Measurements from ENCODE around the gene RGS1. TPM values are rescaled to one million over a fixed set of nuclear protein-coding genes. Genes with fewer than 3 reads are reported as not detected.

Gene RGS1
- total RNA-seq, 1 donor from 2014 or later = not detected

DNA sequence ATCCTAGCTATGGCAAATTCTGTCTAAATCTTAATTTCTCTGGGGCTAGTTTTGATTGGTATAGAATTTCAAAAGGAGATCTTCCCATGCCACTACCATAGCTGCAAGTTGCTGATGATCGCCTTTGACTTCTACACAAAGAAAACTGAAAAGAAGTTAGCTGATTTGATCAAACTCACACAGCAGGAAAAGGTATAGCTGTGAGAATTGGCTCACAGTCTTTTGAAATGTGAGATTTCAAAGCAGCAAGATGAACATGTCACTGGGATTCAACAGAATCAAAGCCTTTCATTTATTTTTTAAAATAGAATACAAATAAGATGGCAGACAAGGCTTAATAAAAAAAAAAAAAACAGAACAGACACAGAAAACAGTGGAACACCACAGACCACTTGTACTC lies 7.5 kb upstream of the RGS1 start:
- H3K4me3 Mint-ChIP-seq (ENCODE audit: unreplicated experiment) = no peak overlapping the region
- no peak overlapping the region for H3K27ac Mint-ChIP-seq (ENCODE audit: unreplicated experiment)
- peaks cover 4% of the 10 kb centered on the region for H3K36me3 Mint-ChIP-seq (ENCODE audit: unreplicated experiment)
- no peaks in the 10 kb centered on the region for H3K27me3 Mint-ChIP-seq (ENCODE audit: unreplicated experiment)
- peaks cover 5% of the 10 kb centered on the region for H3K9me3 Mint-ChIP-seq (ENCODE audit: unreplicated experiment)
- TF ChIP-seq, protein P1, sequence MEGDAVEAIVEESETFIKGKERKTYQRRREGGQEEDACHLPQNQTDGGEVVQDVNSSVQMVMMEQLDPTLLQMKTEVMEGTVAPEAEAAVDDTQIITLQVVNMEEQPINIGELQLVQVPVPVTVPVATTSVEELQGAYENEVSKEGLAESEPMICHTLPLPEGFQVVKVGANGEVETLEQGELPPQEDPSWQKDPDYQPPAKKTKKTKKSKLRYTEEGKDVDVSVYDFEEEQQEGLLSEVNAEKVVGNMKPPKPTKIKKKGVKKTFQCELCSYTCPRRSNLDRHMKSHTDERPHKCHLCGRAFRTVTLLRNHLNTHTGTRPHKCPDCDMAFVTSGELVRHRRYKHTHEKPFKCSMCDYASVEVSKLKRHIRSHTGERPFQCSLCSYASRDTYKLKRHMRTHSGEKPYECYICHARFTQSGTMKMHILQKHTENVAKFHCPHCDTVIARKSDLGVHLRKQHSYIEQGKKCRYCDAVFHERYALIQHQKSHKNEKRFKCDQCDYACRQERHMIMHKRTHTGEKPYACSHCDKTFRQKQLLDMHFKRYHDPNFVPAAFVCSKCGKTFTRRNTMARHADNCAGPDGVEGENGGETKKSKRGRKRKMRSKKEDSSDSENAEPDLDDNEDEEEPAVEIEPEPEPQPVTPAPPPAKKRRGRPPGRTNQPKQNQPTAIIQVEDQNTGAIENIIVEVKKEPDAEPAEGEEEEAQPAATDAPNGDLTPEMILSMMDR (IDR thresholded peaks at IDR 0.05; ENCODE audit: partially characterized antibody, unreplicated experiment) = no peak
- H3K4me1 Mint-ChIP-seq (ENCODE audit: low read depth, unreplicated experiment) = peaks cover 3% of the 10 kb centered on the region
- no peak for DNase-seq

DNA sequence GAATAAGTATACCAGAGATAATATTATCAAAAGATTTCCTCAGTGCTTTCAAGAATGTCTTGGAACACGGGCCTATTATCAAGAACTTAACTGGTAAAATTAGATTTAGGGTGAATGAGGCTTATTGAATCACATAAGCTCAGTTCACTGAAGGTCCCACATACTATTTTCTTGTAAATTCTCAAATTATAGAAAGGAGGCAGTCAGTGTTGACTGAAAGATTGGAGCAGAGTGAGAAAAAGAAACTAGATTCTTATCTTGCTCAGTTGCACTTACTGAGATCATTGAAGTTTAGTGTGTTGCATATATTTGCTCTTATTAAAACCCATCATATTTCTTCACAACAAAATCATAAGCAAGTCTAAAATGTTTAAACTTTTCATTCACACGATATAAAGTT lies 3.9 kb upstream of the RGS1 start:
- Mint-ChIP-seq H3K4me1 (ENCODE audit: low read depth, unreplicated experiment) (peaks cover 3% of the 10 kb centered on the region), H3K9me3 (ENCODE audit: unreplicated experiment) (peaks cover 5% of the 10 kb centered on the region), H3K27ac (ENCODE audit: unreplicated experiment) (no peak overlapping the region), H3K4me3 (ENCODE audit: unreplicated experiment) (no peak overlapping the region), H3K27me3 (ENCODE audit: unreplicated experiment) (no peaks in the 10 kb centered on the region), H3K36me3 (ENCODE audit: unreplicated experiment) (peaks cover 4% of the 10 kb centered on the region)
- no peak for DNase-seq
- TF ChIP-seq, protein P1 (IDR thresholded peaks at IDR 0.05; ENCODE audit: partially characterized antibody, unreplicated experiment) = no peak

DNA sequence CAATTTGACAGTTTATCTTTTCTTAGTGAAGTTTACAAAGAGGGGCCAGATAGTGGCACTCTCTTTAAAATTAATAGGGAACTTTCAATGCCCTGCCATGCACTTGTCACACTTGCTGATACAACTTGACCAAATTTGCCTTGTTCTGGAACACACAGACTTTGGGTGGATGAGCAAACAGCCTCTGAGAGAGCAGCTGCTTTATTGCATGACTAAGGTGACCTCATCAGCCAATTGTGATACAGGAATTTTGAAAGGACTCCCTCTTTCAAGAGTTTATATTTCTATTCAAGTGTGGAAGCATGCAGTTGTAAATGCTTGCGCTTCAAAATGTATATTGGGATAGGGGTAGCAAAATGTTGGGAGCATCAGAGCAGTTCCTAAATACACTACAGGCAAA lies 2.1 kb upstream of the RGS1 start:
- Mint-ChIP-seq H3K4me1 (ENCODE audit: low read depth, unreplicated experiment) (peaks cover 3% of the 10 kb centered on the region), H3K36me3 (ENCODE audit: unreplicated experiment) (peaks cover 4% of the 10 kb centered on the region), H3K27ac (ENCODE audit: unreplicated experiment) (no peak overlapping the region)

DNA sequence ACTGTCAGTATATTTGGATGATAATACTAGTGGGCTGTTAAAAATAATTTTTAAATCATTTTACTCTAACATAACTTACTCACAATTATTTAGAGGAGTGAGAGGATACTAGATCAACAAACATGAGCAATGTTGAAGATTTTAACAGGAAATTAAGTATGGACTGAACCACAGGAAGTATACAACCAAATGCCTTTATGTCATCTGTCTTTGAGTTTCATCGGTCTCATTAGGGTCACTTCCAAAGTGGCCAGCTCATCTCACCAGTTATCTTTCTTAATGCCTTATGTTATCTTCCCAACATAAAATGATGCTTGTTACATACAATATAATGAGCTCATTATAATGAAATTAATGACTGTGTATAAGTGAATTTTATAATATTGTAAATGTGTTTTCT lies 1.5 kb upstream of the RGS1 start:
- no peak overlapping the region for H3K27ac Mint-ChIP-seq (ENCODE audit: unreplicated experiment)
- TF ChIP-seq, protein P1 (IDR thresholded peaks at IDR 0.05; ENCODE audit: partially characterized antibody, unreplicated experiment) = no peak
- H3K4me3 Mint-ChIP-seq (ENCODE audit: unreplicated experiment) = no peak overlapping the region
- H3K4me1 Mint-ChIP-seq (ENCODE audit: low read depth, unreplicated experiment) = peaks cover 4% of the 10 kb centered on the region
- H3K27me3 Mint-ChIP-seq (ENCODE audit: unreplicated experiment) = no peaks in the 10 kb centered on the region
- peaks cover 5% of the 10 kb centered on the region for H3K9me3 Mint-ChIP-seq (ENCODE audit: unreplicated experiment)
- DNase-seq = no peak
- peaks cover 4% of the 10 kb centered on the region for H3K36me3 Mint-ChIP-seq (ENCODE audit: unreplicated experiment)

More for the DNA sequence above, 2.1 kb upstream of the RGS1 start:
- Mint-ChIP-seq H3K9me3 (ENCODE audit: unreplicated experiment) (peaks cover 5% of the 10 kb centered on the region), H3K27me3 (ENCODE audit: unreplicated experiment) (no peaks in the 10 kb centered on the region), H3K4me3 (ENCODE audit: unreplicated experiment) (no peak overlapping the region)
- TF ChIP-seq, protein P1 (IDR thresholded peaks at IDR 0.05; ENCODE audit: partially characterized antibody, unreplicated experiment) = no peak
- no peak for DNase-seq

DNA sequence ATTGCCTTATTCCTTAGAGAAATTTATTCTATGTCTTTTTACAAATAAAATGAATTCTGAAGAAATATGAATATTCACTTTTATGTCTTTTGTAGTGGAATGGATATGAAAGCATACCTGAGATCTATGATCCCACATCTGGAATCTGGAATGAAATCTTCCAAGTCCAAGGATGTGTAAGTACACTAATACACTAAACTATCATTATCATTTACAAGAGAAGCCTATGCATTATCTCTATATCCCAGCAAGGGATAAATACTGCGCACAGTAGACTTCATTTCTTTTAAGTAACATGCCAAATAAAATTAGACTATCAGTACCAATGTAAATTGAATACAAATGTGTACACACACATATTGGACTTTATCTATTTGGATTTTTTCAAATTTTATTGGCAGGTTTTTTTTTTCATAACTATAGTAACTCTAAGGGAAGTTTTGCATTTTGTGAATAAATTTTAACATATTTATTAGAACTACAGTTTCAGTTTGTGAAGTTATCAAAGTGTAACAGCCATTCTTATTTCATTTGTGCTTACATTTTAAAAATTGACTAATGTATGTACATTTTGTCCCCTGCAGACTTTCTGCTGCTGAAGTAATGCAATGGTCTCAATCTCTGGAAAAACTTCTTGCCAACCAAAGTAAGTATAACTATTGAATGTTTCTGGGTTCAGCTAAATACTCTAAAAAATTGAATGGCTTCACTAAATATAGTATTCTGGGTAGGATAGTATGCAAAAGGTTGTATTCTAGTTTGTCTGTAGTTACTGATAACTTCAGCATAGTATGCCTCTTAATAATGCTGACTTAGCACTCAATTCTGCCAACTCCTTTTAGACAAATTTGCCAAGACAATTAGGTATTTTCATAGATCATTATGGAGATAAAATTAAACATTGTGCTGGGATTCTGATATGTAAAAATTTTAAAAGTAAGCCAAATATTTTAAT lies 894 bp downstream of the RGS1 start:
- TF ChIP-seq, protein P1 (IDR thresholded peaks at IDR 0.05; ENCODE audit: partially characterized antibody, unreplicated experiment) = no peak
- Mint-ChIP-seq H3K4me3 (ENCODE audit: unreplicated experiment) (no peak overlapping the region), H3K27ac (ENCODE audit: unreplicated experiment) (no peak overlapping the region), H3K9me3 (ENCODE audit: unreplicated experiment) (no peaks in the 10 kb centered on the region), H3K4me1 (ENCODE audit: low read depth, unreplicated experiment) (peaks cover 4% of the 10 kb centered on the region), H3K27me3 (ENCODE audit: unreplicated experiment) (no peaks in the 10 kb centered on the region), H3K36me3 (ENCODE audit: unreplicated experiment) (no peaks in the 10 kb centered on the region)
- DNase-seq = no peak

Data from glutamatergic neuron (in vitro differentiated cells).